Measurements from ENCODE around the gene IL17RE. TPM values are rescaled to one million over a fixed set of nuclear protein-coding genes. Genes with fewer than 3 reads are reported as not detected.

IL17RE gene
- total and polyA plus RNA-seq, 2 of the 13 experiments (the other 11 are each of a cell fraction or from before 2014, with no cell fraction given) = 14.5 to 24.1 TPM

GRCh38 chr3:9914559-9915253, 12.1 kb downstream of the IL17RE start (continued):
- TF ChIP-seq TCF7L2 (IDR thresholded peaks at IDR 0.05; ENCODE audit: low read depth, low read length) (no peak), ZMAT5 (CRISPR knock-in tag; IDR thresholded peaks at IDR 0.05; ENCODE audit: borderline replicate concordance, low read depth) (no peak), SMAD3 (CRISPR knock-in tag; IDR thresholded peaks at IDR 0.05) (peak; percentile 26; the same call in 1 of the 2 replicates), NONO (IDR thresholded peaks at IDR 0.05) (no peak), NONO (CRISPR knock-in tag; conservative IDR thresholded peaks at IDR 0.05) (peak; percentile 42), ZNF235 (CRISPR knock-in tag; IDR thresholded peaks at IDR 0.05; ENCODE audit: borderline replicate concordance) (no peak; the same call in 1 of the 2 replicates), ZMYM2 (CRISPR knock-in tag; IDR thresholded peaks at IDR 0.05) (no peak), PHF8 (CRISPR knock-in tag; IDR thresholded peaks at IDR 0.05) (no peak), ZNF674 (CRISPR knock-in tag; IDR thresholded peaks at IDR 0.05; ENCODE audit: low read depth) (no peak), EZH2 (conservative IDR thresholded peaks at IDR 0.05; ENCODE audit: low read depth, low read length) (no peak), MXD4 (CRISPR knock-in tag; IDR thresholded peaks at IDR 0.05) (no peak), ZNF432 (CRISPR knock-in tag; IDR thresholded peaks at IDR 0.05; ENCODE audit: borderline replicate concordance) (no peak), ZNF281 (CRISPR knock-in tag; IDR thresholded peaks at IDR 0.05; ENCODE audit: borderline replicate concordance) (peak; percentile 72; the same call in 1 of the 2 replicates), REL (CRISPR knock-in tag; conservative IDR thresholded peaks at IDR 0.05) (0 out of 2 replicates have a peak, but pooled peaks have one; percentile 18), CBFB (CRISPR knock-in tag; IDR thresholded peaks at IDR 0.05) (no peak; the same call in 1 of the 2 replicates), ZNF652 (CRISPR knock-in tag; IDR thresholded peaks at IDR 0.05; ENCODE audit: borderline replicate concordance, low read depth) (no peak), REST (IDR thresholded peaks at IDR 0.05; ENCODE audit: borderline replicate concordance in 1 of 2, low read depth in 1 of 2, low read length in 2 of 2) (no peak), HNRNPK (IDR thresholded peaks at IDR 0.05; ENCODE audit: low read depth, low read length, poor library complexity, severe bottlenecking) (no peak), RAD21 (CRISPR knock-in tag; IDR thresholded peaks at IDR 0.05) (no peak), SIX1 (CRISPR knock-in tag; IDR thresholded peaks at IDR 0.05; ENCODE audit: borderline replicate concordance) (no peak), ZNF747 (CRISPR knock-in tag; IDR thresholded peaks at IDR 0.05; ENCODE audit: borderline replicate concordance) (no peak), ZBTB34 (CRISPR knock-in tag; IDR thresholded peaks at IDR 0.05) (0 out of 2 replicates have a peak, but pooled peaks have one; percentile 29)

All from HepG2 (cell line).